HG03575 (cell line): Measurements from ENCODE around the gene DGKI.
"Not testable (repeated sequence)": the region's sequence is repeated elsewhere in the genome, so short reads cannot be mapped to it uniquely, and the experiment has no call there.

Source experiments
- ATAC-seq: cut with Tn5 transposase; IDR thresholded peaks from one replicate; pipeline ENCODE4 v1.9.1; 2021; ENCODE audit not compliant: unreplicated experiment, insufficient number of reproducible peaks, low FRiP score; ENCODE audit errors: extremely low read depth

The DGKI gene

DNA sequence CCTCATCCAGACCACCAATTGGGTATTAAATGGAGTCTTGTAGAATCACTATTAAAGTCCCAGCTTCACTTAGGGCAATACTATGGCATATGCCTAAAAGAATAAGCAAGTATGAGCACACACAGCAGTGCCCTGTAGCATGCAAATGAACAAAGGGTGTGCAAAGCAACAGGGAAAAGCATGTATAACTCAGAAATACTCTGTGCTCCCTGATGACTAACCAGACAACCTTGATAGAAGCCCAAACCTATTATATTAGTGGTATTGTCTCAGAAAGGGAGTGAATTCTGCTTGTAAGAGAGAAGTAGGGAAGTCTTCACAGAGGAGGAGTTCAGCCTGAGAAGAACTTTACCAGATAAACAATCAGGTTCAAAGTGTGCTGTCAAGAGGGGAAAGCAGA, 131.2 kb downstream of the DGKI start:
- no peak for ATAC-seq

DNA sequence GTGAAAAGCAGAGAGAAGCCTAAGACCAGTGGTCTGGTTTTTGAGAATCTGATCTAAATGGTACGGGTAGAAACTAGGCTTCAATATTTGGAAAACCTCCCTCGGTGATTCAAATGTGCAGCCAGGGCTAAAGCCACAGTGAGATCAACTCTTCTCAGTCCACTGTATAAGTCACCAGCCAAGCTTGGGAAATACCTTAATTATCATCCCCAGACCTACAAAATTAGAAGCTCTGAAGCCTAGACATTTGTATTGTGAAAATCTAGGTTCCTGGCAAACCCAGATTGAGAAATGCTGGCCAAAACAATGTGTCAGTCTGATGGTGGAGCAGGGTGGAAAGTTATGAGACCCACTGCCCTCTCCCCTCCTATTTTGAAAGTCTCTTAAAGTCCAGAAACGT, 131.7 kb downstream of the DGKI start:
- ATAC-seq = no peak

DNA sequence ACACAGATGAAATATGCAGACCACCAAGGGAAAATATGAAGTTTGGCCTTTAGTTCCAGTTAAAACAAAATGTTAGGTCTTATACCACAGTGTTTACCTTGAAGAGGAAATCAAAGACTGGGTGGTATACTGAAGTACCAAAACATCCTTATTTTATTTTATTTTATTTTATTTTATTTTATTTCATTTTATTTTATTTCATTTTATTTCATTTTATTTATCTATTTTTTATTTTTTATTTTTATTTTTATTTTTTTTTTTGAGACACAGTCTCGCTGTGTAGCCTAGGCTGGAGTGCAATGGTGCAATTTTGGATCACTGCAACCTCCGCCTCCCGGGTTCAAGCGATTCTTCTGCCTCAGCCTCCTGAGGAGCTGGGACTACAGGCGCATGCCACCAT, 140.4 kb downstream of the DGKI start:
- ATAC-seq = not testable (repeated sequence)

DNA sequence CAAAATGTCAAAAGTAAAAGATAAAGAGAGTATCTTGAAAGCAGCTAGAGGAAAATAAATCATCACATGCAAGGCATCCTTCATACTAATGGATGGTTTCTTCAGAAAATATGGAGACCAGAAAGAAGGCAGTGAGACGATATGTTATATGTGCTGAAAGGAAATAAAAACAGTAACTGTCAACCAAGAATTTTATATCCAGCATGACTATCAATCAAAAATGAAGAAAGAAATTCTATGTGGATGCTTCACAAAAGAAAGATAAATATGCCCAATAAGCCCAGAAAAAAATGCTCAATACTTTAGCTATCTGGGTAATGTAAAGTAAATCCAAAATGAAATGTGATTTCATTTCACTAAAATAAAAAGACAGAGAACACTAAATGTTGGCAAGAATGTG, 142.1 kb downstream of the DGKI start:
- no peak for ATAC-seq

DNA sequence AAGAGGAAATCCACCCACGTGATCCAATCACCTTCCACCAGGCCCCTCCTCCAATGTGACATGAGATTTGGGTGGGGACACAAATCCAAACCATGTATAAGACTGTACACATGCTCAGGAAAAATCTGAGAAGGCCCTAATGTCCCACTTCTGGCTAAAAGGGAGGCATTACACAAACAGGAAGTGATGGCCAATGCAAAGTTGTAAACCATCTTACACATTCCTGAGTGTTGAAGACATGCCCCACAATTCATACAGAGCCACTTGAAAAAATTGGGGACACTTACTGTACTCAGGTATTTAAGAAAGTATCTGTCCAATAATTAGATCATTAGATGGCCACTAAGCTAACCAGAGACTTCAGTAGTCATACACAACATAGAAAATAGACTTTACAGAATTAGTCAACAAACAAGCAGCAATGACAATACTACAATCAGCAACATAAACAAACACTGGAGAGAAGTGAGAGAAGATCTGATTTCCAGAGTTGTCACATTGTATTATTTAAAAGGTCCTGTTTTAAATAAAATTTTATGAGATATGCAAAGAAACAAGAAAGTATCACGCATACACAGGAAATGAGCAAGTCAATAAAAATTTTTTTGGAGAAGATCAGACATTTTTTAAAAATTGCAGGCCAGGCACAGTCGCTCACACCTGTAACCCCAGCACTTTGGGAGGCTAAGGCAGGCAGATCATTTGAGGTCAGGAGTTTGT, 143.3 kb downstream of the DGKI start:
- ATAC-seq = no peak

DNA sequence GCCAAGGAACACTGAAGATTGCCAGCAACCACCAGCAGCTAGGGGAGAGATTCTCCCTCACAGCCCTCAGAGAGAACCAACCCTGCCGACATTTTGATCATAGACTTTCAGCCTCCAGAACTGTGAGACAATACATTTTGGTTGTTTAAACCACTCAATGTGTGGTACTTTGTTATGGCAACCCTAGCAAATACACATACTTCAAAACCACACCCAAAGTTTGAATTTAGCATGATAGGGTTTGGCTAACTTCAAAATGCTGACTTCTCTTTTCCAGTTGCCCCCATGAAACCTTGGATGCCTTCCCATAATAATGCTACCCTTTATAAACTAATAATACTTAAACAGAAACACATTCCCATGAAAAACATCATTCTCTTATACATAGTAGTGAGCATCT, 149.8 kb downstream of the DGKI start:
- no peak for ATAC-seq

DNA sequence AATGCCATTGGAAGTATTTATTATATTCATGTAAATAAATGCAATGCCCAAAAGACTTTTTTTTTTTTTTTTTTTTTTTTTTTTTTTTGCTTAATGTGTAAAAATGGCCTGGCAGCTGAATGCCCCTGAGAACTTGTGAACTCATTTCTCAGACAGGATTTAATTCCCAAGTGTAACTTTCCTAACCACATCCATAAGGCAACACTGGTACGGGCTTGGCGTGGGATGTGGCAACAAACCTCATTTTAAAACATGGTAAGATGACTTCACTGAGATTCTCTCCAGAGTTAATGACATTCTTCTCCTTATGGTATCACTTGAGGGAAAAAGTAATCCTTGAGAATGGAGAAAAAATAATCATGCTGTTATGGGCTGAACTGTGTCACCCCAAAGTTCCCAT, 150.4 kb downstream of the DGKI start:
- ATAC-seq = no peak

DNA sequence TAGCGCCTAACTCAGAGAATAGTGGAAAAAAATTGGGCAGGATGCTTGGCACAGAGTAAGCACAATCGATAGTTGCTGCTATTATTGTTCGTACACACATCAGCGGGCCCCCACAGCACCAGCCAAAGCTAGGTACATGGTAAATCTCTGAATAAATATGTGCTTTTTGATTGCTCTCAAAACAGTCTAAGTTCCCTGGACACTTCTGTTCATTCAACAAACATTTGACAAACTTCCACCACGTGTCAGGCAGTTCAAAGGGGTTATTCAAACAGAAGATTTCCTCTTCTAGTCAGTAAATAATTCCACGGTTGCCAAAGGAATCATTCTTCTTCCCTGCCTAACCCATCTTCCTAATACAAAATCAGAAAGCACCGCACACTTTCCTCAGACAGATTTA, 150.8 kb downstream of the DGKI start:
- ATAC-seq = no peak

DNA sequence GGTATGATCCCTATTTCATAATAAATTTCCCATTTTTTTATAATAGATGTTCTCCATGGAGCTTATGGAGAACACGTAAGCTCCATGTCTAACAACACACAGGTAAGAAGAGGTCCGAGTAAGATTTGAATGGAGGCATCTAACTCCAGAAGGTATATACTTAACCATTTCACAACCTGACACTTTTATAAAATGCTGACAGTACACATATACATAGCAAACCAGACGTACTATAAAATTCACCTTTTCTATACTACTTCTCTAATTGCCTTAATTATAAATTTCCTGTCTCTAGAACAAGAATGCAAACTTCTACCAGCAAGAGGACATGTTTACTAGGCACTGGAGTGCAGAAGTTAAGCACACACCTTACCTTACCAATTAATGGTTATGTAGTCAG, 151.3 kb downstream of the DGKI start:
- ATAC-seq = no peak

DNA sequence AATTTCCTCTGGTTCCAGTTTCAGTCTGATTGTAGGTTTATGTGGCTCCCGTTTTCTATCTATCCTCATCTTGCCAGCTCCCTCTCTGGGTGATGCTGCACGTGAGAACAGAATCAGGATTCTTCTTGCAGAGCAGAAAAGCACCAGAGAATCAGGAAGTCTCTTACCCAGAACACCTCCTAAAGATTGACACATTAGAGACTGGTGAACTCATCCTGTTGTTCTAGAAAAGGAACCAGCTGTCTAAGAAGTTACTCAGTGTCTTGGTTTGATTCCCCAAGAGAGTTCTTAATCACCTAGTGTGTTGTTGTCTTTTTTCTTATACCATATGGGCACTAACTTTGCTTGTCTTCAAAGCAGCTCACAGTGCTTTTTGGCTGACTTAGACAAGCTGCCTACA, 152.4 kb downstream of the DGKI start:
- no peak for ATAC-seq

DNA sequence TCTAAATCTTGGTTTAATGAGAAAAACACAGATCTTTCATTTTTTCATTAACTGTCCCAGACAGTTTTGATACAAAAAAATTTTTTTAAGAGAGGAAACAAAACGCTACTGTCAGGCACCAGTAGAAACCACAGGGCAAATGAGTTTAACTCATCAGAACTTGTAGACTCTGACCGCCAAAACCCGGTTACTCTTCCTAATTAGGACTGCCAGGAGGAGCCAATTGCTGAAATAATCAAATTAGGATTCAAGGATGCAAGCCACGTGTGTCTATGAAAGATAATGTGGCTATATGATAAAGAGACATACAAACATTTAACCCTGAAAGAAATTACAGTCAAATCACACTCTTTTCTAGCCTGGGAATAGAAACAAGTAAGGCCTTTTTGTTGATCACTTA, 154.4 kb downstream of the DGKI start:
- no peak for ATAC-seq

DNA sequence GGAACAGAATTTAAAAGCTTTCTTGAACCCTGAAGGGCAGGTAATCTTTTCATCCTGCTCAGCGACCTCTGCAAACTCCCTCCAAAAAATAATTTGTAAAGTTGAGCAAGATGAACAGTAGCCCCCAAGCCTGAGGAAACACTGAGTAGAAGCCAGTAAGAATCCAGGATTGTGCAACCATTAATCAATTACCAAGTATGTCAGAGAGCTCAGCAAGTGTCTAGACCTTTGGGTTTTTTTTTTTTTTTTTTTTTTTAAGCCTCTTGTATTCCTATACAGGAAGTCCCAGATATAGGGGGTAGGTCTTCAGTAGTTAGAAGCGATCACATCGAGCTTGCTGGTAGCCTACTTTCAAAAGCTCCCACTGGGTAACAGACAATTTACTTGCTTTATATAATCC, 155.2 kb downstream of the DGKI start:
- no peak for ATAC-seq

DNA sequence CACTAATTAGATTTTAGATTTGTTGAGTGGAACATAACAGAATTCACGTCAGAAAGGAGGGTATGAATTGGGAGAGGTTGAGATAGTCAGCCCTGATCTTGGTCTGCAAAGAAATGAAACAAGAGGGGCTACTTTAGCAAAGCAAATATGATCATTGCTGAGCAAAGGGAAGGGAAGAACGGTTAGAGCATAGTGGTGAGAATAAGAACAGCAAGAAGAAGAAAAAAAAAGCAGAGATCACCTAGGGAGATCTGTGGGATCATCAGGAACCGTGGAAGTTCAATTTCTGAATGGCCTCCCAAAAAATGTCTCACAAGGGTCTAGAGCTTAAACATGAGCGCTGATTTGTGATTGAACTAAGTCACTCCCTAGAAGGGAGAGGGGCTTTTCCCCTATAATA, 156.1 kb downstream of the DGKI start:
- no peak for ATAC-seq

DNA sequence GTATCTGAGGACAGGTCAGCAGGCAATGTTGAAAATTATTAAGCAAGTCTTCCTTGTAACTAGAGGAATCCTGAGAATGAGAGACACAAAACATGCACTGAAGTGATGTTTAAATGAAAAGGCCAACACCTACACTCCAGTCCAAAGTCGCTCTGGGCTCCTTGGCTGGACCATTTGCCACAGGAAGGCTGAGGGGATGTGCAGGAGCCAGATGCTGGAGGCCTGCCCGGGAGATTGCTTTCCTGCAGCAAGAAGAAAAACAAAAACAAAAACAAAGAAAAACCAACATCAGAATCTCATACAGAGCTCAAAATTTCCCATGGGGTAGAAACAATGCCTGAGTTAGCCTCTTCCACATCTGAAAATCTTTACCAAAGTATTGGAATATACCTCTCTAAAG, 157.0 kb downstream of the DGKI start:
- no peak for ATAC-seq

DNA sequence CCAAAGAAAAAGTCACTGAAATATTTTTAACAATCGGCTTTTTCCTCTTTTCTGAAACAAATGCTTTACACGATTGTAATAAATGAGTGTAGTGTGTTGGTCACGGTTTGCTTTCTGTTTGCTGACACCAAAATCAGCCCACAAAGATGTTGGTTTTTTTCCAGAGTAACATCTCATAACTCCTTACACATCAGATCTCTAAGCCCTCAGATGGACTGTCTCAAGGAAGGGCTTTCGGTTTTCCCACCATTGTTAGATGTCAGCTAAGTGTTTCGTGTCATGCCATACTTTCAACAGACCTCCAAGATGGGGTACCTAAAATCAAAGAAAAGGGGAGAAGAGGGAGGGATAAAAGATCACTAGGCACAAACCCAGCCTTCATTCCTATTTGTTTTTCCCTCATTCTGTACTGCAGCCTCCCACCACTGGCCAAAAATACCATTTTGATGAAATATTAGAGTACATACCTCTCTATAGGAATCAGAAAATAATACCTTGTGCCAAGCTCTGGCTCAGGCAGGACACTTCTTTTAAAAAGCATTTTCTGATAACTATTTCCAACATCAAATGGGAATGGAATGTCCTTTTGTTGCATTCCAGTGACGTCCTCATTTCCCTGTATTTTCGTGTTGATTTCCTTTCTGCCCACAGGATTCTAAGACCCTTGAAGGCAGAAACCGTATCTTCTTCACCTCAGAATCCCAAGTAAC, 159.1 kb downstream of the DGKI start:
- ATAC-seq = no peak

DNA sequence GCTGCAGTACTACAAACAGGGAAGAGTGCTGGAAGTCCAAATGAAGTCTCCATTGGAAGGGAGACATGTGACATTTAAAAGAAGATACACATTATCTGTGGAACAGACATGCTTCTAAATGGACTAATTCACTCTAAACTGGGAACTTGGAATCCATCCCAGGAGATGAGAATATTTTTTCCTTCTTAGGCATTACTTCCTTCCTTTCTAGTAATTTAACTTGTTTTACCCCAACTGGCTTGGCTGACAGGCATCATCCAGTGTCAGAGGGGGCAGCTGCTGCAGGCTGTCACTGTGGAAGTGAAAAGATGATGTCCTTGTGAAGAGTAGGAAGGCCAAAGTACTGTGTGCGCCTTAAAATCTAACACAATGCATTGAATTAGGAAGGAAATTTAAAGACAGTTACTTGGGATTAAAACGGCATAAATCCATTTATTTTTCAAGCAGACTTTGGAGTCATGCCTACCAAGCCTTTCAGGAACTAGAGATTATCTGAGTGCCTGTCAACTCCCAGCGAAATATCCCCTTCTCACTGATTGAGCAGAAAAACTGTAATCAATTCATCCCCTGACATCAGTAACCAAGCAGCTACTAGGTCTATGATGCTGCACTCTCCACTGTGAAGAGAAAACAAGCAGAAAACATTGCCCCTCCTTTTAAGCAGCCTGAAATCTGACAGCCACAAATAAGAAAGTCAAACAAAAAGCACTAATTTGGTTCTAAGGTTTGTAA, 161.2 kb downstream of the DGKI start:
- ATAC-seq = no peak

DNA sequence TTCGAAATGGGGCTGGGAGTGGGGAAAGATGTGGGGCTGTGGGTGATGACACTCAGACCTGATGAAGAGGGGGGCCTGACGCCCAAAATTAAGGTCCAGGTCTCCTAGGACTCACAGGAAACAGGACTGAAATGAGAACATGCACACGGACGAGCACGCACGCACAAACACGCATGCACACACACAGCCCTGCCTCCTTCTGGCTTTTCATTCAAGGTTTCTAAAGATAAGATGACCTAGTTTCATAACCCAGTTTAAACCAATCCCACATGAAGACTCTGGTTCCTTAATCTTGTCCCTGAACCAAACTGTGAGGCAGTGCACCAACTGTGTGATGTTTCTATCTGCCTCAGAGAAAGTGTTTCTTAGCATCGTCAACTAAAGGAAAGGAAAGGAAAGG, 162.0 kb downstream of the DGKI start:
- ATAC-seq = no peak

DNA sequence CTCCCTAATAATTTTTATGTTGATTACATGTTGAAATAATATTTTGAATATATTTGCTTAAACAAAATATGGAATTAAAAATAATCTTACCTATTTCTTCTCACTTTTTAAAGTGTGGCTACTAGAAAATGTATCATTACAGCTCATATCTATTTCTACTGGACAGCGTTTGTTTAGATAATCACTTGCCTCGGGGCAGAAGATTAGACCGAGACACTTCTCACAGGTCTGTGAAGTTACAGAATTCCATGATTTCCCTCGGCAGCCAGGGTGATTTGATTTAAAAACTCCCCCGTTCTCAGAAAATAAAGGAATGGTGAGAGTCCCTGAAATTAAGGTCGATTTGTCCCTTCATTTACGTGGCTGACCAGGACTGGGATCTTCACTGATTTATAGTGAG, 162.5 kb downstream of the DGKI start:
- no peak for ATAC-seq

DNA sequence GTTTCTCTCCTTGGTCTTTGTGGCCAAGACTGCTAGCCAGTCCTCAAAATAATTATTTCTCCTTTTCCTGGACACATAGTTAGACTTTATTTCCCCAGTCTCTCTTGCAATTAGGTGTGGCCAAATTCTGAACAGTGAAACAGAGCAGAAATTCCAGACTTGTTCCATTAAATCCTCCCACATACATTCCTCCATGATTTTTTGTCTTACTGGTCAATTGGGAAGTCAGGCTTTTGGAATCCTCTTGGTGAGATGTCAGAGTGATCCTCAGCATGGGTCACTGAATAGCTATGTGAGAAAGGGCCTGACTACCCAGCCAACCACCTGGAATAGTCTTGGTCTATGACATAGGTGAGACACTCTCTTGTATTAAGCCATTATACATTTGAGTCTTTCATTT, 164.2 kb downstream of the DGKI start:
- ATAC-seq = no peak
